Caki2 (cell line): ENCODE results near the gene FTCD. TPM values are rescaled to one million over a fixed set of nuclear protein-coding genes. Genes with fewer than 3 reads are reported as not detected.

ENCODE experiments used
- DNase-seq: peaks from one replicate; pipeline ENCODE4 v3.0.0-alpha.2; 2015; ENCODE audit warnings: low read depth
- in situ Hi-C: cut with HindIII; loops from 2 replicates; pipeline ENCODE4 v1.10.0; 2016; ENCODE audit warnings: low sequenced_read_pairs, low pct_unique_long_range_greater_than_20kb, mixed read lengths
- total RNA-seq: library from RNA; depleted of rRNA; stranded (reverse); fragments of >200 nt; shearing (Covaris generic); gene quantifications from 2 replicates; pipeline ENCODE4 v1.2.3, GENCODE V29; 2014; ENCODE audit warnings: low replicate concordance

The FTCD gene
- total RNA-seq, 1 experiment from 2014 or later, result 0.14 TPM

DNA sequence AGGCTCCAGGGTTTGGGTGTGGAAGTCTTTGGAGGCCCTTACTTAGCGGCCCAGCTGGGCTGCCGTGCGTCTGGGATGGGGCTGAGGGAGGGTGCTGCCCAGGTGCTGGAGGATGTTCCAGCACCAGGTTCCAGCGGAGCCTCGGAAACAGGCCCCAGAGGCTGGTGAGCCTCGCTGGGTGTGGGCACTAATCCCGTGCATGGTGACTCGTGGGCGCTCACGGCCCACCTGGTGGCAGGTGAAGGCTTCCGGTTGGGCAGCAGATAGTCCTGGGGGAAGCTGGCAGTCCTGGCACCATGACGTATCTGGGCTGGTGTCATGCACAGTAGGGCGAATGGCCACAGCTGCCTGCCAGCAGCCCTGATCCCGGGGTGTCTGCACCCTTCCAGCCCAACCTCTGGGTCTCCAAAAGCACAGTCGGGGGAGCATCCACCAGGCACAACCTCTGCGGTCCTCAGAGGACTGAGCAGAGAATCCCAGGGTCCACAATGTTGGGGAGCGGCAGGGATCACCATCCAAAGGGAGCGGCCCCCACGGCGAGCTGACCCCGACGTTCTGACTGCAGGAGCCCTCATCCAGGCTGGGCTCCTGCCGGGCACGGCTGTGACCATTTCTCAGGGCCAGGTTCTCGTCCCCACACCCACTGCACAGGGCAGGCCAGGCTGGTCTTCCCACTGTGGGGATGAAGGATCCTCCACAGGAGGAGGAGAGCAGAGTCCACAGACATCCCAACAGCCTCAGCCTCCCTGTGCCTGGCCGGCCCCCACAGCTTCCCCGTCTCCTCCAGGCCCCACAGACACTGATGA lies 25.3 kb downstream of the FTCD start:
- in situ Hi-C loops, result no loop called here
- DNase-seq, result no peak

DNA sequence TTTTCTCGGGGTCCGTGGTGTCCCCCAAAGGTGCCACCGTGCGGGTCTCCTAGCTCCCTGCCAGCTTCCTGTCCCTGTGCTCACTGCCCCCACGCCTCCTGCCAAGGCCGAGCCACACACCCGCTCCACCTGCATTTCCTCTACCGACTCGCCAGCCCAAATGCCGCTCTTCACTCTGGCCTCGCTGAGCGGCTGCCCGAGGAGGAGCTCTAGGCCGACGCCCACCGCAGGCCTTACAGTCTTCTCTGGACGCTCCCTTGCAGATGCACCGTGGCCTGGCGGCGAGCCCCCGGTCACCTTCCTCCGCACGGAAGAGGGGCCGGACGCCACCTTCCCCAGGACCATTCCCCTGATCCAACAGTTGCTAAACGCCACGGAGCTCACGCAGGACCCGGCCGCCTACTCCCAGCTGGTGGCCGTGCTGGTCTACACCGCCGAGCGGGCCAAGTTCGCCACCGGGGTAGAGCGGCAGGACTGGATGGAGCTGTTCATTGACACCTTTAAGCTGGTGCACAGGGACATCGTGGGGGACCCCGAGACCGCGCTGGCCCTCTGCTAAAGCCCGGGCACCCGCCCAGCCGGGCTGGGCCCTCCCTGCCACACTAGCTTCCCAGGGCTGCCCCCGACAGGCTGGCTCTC lies 26.3 kb downstream of the FTCD start:
- DNase-seq, result no peak
- in situ Hi-C loops, result no loop called here

DNA sequence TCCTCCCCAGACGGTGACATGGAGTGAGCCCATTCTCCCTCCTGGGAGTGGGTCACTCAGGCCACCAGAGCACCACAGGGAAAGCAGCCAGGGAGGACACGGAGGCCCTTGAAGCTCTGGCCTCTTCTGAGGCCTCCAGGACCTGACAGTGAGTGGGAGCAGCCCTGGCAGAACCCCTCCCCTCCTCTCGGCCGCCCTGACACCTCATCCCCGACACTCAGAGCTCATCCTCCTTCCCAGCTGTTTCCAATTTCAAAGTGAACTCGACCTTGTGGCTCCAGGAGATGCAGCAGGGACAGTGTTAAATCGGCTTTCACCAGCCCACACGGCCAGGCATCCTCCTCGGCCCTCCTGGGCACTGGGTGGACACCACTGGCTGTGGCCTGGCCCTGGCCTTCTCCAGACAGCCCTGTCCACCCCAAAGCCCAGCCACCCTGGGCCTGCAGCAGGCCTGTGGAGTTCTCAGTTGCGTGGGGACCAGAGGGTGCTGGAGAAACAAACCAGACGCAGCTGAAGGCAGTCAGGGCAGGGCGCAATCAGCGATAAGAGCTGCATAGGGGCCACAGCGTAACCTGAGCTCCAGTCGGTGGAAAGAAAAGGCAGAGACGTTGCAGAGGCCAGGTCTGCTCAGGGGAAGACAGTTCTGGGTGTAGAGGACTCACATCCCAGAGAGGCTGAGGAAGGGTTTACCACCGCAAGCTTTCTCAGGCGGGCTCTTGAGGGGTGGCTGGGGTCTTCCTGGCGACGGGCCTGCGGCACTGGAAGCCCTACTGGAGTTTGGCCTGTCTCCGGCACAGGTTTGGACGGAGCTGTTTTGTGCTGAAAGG lies 27.1 kb downstream of the FTCD start:
- no peak for DNase-seq
- in situ Hi-C loops, result no loop called here

DNA sequence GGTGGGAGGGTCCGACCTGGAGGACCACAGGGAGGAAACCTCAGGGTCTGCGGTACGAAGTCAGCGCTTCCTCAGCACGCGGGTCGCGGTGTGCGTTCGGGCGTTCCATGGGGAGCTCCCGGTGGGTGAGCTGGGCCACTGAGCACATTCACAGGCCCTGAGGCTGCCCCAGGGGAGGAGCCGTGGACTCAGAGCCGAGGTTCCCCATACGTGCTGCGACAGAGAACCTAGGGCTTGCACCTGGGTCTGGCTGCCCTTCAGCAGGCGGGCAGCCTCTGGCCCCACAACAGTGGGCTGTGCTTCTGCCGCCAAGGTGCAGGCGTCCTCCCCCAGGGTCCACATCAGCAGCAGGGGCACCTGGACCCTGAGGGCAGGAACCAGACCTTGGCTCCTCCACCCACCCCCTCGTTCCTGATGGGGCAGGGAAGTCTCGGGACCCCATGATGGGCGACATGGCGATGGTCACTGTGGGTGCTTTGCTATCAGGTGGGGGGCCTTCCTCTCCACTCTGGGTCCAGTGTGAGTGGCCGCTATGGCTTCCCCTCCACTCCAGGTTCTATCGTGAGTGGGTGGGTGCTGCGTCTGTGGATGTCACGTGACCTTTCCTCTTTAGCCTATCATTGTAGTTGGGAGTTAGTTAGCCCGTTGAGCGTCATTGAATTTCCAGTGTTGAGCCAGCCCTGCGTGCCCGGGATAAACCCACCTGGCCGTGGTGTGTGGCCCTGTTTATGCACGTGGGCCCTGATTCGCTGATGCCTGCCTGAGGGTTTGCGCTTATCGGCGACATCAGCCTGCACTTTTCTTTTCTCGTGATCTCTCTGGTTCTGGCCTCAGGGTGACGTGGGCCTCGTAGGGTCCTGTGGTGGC lies 27.9 kb downstream of the FTCD start:
- in situ Hi-C loops, result no loop called here

DNA sequence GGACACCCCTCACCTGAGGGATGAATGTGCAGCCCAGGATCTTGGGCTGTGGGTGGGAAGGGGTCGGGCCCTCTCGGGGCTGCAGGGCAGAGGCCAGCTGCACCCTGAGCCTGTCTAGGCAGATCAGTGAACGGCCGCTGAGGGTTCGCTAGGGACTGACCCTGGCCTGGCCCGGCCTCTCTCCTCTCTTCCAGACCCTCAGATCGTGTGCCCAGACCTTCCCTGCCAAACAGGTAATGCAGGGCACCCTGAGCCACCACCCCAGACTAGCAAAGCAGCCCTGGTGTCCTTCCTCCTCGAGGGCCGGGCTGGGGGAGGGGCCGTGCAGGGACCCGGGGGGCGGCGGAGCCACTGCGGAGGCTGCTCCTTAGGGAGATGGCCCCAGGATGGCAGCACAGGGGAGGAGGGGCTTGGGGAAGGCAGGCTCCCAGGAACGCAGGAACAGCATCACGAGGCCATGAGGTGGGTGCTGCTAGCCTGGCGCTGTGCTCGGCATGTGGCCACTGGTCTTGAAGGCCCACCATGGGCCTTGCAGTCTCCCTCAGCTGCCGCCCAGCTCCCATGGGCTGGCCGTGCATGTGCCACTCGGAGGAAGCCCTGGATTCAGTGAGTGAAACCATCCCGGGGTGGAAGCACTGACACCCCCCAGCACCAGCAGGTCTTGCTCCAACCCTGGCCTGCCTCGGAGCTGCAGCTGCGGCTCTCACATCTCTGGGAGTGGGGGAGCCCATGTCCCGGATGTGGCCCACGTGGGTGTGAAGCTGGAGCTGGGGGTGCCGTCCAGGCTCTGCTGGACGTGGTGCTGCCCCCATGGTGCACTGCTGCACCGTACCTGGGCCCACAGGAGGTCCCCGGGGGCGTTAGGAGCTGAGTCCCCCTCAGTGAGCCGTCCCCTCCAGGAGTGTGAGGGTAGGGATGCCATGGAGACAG lies 28.8 kb downstream of the FTCD start:
- DNase-seq, result no peak
- in situ Hi-C loops, result no loop called here

More for the DNA sequence above, 27.9 kb downstream of the FTCD start:
- DNase-seq, result no peak

DNA sequence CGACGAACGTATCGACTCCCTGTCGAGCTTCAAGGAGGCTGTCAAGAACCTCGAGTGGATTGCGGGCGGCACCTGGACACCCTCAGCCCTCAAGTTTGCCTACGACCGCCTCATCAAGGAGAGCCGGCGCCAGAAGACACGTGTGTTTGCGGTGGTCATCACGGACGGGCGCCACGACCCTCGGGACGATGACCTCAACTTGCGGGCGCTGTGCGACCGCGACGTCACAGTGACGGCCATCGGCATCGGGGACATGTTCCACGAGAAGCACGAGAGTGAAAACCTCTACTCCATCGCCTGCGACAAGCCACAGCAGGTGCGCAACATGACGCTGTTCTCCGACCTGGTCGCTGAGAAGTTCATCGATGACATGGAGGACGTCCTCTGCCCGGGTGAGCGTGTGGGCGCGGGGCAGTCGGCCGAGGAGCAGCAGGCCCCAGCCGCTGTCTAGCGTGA lies 29.5 kb downstream of the FTCD start:
- in situ Hi-C loops, result no loop called here
- DNase-seq, result no peak

DNA sequence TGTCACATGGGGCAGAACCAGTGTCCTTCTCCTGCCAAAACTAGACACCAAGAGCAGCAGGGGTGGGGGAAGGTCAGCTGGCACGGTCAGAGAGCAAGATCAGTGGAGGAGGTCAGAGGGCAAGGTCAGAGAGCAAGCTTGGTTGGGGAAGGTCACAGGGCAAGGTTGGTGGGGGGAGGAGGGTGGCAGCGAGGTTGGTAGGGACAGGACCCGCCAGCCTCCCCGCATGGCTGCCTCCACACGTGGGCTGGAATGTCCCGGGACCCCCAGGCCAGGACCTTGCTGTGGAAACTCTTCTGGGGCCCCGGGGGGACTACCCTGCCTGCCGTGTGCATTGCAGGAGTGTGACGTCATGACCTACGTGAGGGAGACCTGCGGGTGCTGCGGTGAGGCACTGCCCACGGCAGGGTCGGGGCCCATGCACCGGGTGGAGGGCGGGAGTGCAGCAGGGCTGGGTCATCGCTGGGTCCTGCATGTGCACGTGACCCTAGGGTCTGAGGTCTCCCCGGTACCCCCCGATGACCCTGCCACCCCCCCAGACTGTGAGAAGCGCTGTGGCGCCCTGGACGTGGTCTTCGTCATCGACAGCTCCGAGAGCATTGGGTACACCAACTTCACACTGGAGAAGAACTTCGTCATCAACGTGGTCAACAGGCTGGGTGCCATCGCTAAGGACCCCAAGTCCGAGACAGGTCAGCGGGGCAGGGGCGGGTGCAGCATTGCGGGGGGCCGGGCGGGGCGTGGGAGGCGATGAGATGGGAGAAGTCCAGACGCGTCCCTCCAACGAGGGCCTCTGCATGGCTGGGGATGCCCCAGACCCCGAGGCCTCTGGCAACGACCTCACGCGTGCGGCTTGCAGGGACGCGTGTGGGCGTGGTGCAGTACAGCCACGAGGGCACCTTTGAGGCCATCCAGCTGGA lies 30.2 kb downstream of the FTCD start:
- in situ Hi-C loops, result no loop called here
- no peak for DNase-seq

DNA sequence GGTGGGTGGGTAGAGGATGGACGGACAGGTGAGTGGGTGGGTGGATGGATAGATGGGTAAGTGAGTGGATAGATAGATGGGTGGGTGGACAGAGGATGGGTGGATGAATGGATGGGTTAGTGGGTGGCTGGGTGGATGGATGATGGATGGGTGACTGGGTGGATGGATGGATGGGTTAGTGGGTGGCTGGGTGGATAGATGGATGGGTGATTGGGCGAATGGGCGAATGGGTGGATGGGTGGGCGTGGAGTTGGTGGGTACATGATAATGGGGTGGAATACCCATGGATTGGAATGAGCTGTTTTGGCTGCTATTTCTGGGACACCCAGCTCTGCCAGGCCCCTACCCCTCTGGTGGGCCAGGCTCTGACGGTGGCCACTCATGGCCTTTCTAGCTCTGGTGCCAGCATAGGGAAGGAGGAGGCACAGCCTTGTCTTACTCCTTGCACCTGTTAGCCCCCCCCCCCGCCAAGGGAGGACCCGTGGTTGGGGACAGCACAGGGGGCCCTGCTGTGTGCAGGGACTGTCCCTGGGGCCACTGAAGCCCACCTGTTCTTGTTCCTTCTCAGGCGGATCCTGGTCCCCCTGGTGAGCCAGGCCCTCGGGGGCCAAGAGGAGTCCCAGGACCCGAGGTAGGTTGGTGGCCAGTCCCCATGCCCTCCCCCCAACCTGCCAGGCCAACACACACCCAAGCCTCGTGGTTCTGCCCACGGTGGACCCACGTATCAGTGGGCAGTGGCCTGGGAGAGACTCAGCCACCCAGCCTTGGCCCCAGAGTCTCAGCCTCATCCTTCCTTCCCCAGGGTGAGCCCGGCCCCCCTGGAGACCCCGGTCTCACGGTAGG lies 31.1 kb downstream of the FTCD start:
- in situ Hi-C loops, result no loop called here
- no peak for DNase-seq

DNA sequence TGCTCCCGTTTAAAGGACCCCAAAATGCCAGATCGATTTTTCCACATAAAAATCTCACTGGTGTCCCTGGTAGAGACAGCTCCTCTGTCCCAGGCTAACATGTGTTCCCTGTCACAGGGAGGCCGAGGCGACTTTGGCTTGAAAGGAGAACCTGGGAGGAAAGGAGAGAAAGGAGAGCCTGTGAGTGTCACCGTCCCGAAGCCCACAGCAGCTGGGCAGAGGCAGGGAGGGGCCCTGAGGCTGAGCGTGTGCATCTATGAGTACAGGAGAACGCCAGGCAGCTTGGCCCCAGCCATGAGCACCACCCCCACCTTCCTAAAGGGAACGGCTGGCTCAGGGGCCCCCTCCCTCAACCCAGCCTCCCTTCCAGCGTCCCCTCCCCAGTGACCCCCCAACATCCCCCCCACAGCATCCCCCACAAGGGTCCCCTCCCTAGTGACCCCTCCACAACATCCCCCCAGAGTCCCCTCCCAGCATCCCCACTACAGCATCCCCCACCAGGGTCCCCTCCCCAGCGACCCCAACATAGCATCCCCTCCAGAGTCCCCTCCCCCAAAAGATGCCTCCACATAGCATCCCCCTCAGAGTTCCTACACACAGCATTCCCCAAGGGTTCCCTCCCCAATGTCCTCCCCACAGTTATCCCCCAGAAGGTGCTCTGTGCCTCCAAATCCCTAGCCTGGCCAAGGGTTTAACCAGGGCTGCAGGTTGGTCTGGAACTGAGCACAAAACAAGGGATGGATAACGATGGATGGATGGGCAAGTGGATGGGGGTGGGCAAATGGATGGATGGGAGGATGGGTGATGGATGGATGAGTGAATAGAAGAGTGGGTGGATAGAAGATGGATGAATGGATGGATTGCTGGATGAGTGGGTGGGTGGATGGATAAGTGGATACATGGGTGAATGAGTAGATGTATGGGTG lies 32.4 kb downstream of the FTCD start:
- DNase-seq, result no peak
- in situ Hi-C loops, result no loop called here

DNA sequence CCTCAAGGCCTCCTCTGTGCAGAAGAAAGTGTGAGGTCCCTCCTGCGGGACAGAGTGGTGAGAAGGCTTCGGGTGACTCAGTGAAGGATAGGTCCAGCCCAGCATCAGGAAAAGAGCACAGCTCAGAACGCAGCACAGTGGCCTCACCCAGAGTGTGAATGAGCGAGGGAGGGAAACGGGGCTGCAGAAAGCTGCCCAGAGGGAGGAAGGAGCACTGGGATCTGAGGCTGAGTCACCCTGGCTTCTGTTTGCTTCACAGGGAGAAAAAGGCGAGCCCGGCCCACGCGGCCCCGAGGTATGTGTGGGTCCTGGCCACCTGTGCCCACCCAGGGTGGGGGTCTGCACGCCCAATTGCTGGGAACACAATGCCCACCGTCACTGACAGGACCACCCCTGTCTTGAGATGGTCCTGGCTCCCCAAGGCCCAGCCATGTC lies 33.1 kb downstream of the FTCD start:
- no peak for DNase-seq
- in situ Hi-C loops, result no loop called here

DNA sequence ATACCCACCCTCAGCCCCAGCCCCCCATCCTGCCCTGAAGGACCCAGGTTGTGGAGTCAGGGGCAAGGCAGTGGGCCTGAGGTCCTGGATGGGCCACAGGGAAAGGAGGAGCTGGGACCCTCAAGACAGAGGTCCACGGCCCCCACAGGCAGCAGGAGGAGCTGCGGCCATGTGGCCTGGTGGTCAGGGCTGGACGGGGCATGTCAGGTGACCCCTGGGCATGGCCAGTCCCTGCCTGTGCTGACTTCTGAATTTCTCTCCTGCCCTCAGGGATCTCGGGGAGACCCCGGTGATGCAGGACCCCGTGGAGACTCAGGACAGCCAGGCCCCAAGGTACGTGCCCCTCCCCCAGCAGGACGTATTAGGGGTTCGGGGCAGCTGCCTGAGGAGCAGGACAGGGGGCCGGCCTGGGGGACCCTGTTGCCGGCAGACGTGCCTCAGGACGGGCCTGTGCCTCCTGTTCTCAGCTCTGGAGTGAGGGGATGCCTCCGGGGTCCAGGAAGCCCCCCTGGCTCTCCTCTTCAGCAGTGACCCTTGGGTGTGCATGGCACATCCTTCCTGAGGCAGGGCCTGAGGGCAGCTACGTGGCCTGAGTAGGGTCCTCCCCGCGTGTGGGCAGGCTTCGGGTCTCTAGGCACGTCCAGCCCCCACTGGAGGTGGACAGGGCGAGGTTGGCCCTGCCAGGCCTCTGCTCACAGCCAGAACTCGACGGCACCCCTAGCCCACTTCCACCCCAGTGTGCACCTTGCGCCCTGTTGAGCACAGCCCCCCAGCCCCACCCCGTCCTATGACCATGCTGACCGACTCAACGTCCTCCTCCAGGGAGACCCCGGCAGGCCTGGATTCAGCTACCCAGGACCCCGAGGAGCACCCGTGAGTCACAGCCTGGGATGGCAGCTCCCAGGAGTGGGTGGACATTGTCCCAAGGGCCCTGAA lies 33.8 kb downstream of the FTCD start:
- in situ Hi-C loops, result no loop called here
- DNase-seq, result no peak

DNA sequence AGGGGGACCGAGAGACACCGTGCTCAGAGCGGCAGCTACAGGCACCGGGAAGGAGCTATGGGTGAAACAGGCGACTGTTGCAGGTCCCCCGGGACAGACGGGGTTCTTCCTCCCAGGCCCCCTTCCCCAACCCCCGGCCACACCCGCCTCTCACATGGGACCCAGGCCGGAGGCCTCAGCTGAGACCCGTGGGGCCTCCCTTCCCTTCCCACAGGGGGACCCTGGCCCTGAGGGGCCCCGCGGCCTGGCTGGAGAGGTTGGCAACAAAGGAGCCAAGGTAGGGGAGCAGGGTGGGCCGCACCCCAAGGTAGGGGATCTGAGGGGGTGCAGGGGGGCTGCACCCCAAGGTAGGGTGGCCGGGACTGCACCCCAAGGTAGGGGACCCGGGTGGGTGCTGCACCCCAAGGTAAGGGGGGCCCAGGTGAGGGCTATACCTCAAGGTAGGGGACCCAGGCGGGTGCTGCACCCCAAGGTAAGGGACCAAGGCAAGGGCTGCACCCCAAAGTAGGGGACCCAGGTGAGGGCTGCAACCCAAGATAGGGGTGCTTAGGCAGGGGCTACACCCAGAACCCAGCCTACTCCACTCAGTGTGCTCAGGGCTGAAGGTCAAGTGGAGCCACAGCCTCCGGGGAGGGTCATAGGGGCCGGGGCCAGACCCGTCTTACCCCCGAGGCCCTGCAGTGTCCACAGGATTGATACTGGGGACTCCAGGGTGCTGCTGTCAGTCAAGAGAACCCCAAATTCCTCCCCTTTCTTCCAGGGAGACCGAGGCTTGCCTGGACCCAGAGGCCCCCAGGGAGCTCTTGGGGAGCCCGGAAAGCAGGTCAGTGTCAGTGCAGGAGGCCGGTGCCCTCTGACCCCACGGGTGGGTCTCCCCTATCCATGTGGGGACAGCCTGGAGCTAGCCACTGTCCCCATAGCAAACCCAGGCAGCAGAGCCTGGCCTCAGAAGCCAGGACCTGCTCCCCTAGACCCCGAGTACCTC lies 34.8 kb downstream of the FTCD start:
- in situ Hi-C loops, result no loop called here

More for the DNA sequence above, 34.8 kb downstream of the FTCD start:
- no peak for DNase-seq
